HG03521 (cell line): ENCODE data around the gene ZDHHC24.

Experiments used
- ATAC-seq: cut with Tn5 transposase; IDR thresholded peaks from one replicate; pipeline ENCODE4 v1.9.1; 2021; ENCODE audit warnings: mild to moderate bottlenecking, moderate library complexity; ENCODE audit not compliant: unreplicated experiment

ZDHHC24 gene

DNA sequence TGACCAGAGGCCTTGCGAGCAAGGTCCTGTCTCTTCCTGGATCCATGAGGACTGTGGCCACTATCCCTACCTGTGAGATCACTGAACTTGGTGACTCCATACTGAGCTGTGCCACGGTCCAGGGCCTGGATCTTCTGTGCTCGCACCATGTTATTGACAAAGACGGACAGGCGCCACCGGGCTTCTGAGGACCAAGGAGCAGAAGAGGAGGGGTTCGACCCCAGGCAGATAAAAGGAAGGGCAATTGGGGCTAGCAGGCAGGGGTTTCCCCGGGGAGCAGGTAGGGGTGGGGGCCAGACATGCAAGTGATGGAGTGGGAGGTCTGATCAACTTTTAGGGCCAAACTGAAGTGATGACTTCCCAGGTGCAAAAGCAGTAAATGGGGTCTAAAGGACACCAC lies 20.4 kb upstream of the ZDHHC24 start:
- ATAC-seq, result no peak

GRCh38 chr11:66564984-66565383 lies 19.1 kb upstream of the ZDHHC24 start:
- no peak for ATAC-seq

DNA sequence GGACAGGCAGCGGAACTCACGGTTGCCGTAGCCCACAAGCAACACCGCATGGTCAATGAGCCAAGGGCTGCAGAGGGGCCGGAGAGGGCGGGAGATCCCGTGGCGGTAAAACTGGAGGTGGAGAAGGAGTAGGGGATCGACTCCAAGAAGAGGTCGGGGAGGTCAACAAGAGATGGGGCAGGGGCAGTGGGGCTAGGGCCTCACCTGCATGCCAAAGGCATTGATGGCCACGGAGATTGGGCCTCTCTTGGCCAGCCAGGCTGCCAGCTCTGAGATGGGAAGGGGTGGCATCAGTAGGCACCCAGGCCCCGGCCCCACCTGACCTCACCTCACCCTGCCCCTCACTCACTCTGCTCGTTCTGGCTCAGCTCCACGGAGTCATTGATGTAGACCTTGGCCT lies 18.7 kb upstream of the ZDHHC24 start:
- no peak for ATAC-seq

DNA sequence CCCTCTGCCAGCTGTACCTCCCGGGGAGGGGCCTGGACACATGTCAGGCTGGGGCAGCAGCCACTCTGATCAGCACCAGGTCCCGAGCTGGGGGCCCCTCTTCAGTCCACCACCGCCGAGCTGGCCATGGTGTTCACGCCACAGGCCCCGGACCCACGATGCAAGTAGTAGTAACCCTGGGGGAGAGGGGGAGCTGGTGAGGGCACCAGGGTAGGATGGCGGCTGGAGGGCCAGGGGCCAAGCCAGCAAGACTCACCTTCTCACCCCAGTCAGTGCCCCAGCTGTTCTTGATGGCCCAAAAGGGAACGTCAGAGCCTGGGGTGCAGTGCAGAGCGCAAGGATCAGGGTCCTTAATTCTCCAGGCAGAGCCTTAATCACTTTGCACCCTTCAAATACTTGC lies 18.0 kb upstream of the ZDHHC24 start:
- ATAC-seq, result no peak

GRCh38 chr11:66562907-66563583 lies 17.2 kb upstream of the ZDHHC24 start:
- ATAC-seq, result no peak

- ATAC-seq, result no peak
These were observed 16.4 kb upstream of the ZDHHC24 start for GRCh38 chr11:66562275-66562674.

DNA sequence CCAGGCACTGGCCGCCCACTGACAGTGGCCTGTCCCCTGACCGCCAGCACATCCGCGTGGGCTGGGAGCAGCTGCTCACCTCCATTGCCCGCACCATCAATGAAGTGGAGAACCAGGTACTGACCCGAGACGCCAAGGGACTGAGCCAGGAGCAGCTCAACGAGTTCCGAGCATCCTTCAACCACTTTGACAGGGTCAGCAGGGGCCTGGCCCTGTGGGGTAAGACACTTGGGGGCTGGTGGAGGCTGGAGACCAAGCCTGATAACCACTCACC lies 16.1 kb upstream of the ZDHHC24 start:
- ATAC-seq, result no peak

- no peak for ATAC-seq
These were observed 15.5 kb upstream of the ZDHHC24 start for GRCh38 chr11:66561178-66561974.

GRCh38 chr11:66559866-66560676 lies 14.2 kb upstream of the ZDHHC24 start:
- no peak for ATAC-seq

GRCh38 chr11:66559142-66559865 lies 13.5 kb upstream of the ZDHHC24 start:
- ATAC-seq, result no peak

- no peak for ATAC-seq
These were observed 12.0 kb upstream of the ZDHHC24 start for GRCh38 chr11:66557733-66558326.

DNA sequence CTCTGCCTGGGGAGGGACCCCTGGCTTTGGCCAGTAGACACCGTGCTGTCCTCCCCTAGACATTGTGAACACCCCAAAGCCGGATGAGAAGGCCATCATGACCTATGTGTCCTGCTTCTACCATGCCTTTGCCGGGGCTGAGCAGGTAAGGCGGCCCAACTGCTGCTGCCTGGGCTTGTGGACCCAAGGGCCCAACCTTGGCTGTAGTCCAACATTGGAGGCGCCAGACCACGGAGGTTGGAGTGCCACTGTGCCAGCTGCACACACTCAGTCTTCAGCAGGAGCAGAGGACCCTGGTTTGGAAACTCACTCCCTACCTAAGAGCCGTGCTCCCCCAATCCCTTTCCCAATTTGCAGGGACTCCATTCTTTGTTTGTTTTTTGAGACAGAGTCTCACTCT lies 10.2 kb upstream of the ZDHHC24 start:
- ATAC-seq, result no peak

DNA sequence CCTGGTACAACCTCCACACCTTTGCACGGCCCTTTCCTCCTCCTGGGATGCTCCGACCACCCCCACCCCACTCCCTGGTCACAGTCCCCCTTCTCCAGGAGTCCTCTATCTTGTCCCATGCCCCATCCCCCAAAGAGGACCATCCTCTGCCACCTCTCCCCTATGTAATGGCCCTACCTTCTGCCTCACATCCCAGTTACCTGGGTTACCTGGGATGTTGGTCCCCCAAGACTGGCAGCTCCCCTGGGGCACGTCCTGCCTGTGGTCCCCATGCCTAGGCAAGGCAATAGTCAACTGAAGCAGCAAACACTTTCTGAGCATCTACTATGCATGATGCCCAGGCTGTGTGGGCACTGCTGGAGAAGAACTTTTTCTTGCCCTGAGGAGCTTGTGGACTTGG lies 9.6 kb upstream of the ZDHHC24 start:
- ATAC-seq, result no peak

GRCh38 chr11:66554602-66555001 lies 8.8 kb upstream of the ZDHHC24 start:
- ATAC-seq, result no peak

DNA sequence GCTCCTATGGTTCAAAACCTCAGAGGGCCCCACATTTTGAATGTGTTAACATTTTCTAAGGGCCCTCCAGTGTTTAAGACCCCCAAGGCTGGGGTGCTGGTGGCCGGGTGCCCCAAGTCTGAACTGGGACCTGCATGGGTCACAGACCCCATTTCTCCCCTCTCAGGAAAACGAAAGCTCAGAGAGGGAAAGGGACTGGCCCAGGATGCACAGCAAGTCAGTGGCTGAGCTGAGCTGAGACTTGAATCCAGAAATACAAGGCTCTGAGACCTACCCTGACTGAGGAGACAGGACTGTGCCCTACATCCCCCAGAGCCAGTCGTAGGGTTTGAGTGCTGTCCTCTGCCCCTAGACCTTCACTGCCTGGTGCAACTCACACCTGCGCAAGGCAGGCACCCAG lies 5.0 kb upstream of the ZDHHC24 start:
- ATAC-seq, result no peak

DNA sequence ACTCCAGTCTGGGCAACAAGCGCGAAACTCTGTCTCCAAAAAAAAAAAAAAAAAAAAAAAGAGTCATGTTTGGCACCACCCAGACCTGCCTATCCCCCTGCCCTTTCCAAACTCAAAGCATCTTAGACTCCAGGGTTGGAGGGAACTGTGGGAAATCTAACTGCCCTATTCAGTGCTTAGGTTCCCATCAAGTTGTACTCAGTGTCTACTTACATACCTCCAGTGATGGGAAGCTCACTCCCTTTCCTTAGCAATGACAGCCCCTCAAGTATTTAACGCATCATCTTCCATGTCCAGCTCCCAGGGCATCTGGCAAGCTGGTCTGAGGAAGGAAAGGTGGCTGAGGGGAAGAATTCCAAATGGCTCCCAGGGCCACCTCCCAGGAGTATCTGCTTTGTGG lies 3.8 kb upstream of the ZDHHC24 start:
- ATAC-seq, result no peak

GRCh38 chr11:66548774-66549630 lies 3.2 kb upstream of the ZDHHC24 start:
- ATAC-seq, result no peak

DNA sequence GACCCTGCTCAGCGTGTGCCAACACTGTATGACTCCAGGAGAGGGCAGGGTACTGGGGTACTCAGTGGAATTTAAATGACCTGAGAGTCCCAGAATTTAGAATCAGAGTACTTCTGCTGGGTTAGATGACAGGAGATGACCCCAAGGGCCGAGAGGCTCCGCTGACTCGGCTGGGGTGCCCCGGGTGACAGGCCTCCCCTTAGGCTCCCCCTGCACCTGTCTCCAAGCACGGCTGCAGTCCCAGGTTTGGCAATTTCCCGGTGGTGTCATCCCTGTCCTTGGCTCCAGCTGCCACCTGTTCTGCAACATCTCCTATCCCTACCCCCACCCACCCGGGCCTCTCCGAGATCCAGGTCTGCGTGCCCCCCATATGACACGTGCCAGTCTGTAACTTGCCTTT lies 2.2 kb upstream of the ZDHHC24 start:
- ATAC-seq, result no peak

DNA sequence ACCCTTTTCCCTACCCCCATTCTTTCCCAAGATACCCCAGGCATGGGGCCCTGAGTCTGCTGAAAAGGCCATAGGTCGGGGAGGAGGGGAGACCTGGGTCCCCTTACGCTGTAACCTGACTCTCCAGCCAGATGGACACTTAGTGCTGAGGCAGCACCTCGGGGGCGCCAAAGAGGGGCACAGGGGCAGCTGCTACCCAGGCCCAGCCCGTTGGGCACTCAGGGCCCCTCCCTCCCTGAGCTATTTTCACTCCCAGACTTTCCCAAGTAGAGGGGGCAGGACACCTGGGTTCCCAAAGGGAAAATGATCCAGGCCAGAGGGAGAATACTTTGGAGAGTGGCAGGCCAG lies 1.8 kb upstream of the ZDHHC24 start:
- ATAC-seq, result no peak
